Measurements from ENCODE around the gene NHLRC1. TPM values are rescaled to one million over a fixed set of nuclear protein-coding genes. Genes with fewer than 3 reads are reported as not detected.

NHLRC1 gene
- total and polyA plus RNA-seq, 10 of the 15 experiments (the other 5 are each of a cell fraction or from before 2014, with no cell fraction given), result 0.04 to 0.22 (median 0.12) TPM; not detected in 2

DNA sequence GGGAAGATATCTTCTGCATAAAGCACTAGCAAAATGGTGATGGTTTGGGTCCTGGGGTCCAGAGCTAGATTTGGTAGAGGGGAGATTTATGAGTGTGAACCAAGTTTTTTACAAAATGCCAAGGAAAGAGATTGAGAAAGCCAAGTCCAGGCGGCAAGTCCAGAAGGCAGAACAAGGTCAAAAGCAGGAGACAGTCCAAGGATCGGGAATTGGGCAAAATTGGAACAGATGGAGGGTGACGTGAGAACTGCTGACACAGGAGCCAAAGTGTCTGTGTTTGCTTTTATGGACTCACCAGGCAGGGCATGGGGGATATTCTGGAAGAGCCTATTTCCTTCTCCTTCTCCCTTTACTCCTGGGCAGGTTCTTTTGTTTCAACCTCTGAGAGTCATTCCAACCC is 4.1 kb downstream of the NHLRC1 start (continued):
- TF ChIP-seq, protein P1, sequence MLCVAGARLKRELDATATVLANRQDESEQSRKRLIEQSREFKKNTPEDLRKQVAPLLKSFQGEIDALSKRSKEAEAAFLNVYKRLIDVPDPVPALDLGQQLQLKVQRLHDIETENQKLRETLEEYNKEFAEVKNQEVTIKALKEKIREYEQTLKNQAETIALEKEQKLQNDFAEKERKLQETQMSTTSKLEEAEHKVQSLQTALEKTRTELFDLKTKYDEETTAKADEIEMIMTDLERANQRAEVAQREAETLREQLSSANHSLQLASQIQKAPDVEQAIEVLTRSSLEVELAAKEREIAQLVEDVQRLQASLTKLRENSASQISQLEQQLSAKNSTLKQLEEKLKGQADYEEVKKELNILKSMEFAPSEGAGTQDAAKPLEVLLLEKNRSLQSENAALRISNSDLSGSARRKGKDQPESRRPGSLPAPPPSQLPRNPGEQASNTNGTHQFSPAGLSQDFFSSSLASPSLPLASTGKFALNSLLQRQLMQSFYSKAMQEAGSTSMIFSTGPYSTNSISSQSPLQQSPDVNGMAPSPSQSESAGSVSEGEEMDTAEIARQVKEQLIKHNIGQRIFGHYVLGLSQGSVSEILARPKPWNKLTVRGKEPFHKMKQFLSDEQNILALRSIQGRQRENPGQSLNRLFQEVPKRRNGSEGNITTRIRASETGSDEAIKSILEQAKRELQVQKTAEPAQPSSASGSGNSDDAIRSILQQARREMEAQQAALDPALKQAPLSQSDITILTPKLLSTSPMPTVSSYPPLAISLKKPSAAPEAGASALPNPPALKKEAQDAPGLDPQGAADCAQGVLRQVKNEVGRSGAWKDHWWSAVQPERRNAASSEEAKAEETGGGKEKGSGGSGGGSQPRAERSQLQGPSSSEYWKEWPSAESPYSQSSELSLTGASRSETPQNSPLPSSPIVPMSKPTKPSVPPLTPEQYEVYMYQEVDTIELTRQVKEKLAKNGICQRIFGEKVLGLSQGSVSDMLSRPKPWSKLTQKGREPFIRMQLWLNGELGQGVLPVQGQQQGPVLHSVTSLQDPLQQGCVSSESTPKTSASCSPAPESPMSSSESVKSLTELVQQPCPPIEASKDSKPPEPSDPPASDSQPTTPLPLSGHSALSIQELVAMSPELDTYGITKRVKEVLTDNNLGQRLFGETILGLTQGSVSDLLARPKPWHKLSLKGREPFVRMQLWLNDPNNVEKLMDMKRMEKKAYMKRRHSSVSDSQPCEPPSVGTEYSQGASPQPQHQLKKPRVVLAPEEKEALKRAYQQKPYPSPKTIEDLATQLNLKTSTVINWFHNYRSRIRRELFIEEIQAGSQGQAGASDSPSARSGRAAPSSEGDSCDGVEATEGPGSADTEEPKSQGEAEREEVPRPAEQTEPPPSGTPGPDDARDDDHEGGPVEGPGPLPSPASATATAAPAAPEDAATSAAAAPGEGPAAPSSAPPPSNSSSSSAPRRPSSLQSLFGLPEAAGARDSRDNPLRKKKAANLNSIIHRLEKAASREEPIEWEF (IDR thresholded peaks at IDR 0.05; ENCODE audit: insufficient replicate concordance, low read depth, low read length), result no peak
- TF ChIP-seq JUNB (IDR thresholded peaks at IDR 0.05) (no peak), HDGF (IDR thresholded peaks at IDR 0.05) (no peak), RBBP5 (conservative IDR thresholded peaks at IDR 0.05) (no peak), SPI1 (IDR thresholded peaks at IDR 0.05; ENCODE audit: borderline replicate concordance, insufficient read depth, low read depth, low read length) (no peak), NR2C1 (IDR thresholded peaks at IDR 0.05) (no peak), E4F1 (IDR thresholded peaks at IDR 0.05; ENCODE audit: borderline replicate concordance, partially characterized antibody) (no peak)
- TF ChIP-seq, protein P2, sequence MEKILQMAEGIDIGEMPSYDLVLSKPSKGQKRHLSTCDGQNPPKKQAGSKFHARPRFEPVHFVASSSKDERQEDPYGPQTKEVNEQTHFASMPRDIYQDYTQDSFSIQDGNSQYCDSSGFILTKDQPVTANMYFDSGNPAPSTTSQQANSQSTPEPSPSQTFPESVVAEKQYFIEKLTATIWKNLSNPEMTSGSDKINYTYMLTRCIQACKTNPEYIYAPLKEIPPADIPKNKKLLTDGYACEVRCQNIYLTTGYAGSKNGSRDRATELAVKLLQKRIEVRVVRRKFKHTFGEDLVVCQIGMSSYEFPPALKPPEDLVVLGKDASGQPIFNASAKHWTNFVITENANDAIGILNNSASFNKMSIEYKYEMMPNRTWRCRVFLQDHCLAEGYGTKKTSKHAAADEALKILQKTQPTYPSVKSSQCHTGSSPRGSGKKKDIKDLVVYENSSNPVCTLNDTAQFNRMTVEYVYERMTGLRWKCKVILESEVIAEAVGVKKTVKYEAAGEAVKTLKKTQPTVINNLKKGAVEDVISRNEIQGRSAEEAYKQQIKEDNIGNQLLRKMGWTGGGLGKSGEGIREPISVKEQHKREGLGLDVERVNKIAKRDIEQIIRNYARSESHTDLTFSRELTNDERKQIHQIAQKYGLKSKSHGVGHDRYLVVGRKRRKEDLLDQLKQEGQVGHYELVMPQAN (conservative IDR thresholded peaks at IDR 0.05), result no peak

All from GM12878 (cell line).